Activated naive CD8-positive, alpha-beta T cell treated with anti-CD3 and anti-CD28 coated beads, Interleukin-2, amount 10 ng/mL, durations not matched to agents 7 days and 5 days (primary cell): Measurements from ENCODE around the gene STPG1. TPM values are rescaled to one million over a fixed set of nuclear protein-coding genes. Genes with fewer than 3 reads are reported as not detected.

ENCODE experiments used
- ATAC-seq: fragments of 150-1000 bp; cut with Tn5 transposase; one replicate; pipeline ENCODE4 v1.10.0; 2021; ENCODE audit warnings: low read depth, moderate library complexity
- POLR2A ChIA-PET: fragments of 350-600 bp; sonication (Branson Sonifier 250); formaldehyde crosslinking; loops from one replicate; lab custom pipeline; 2021; ENCODE audit warnings: antibody characterized with exemption; lab: Charles Lee
- DNase-seq: peaks from one replicate; pipeline ENCODE4 v3.0.0; 2021
- H3K27ac Mint-ChIP-seq: one replicate; pipeline ENCODE4 v1.8.0; 2022; ENCODE audit warnings: mild to moderate bottlenecking, mixed read lengths
- H3K27me3 Mint-ChIP-seq: one replicate; pipeline ENCODE4 v1.8.0; 2022; ENCODE audit warnings: mild to moderate bottlenecking, moderate library complexity, mixed read lengths
- H3K36me3 Mint-ChIP-seq: one replicate; pipeline ENCODE4 v1.8.0; 2021; ENCODE audit warnings: mild to moderate bottlenecking, mixed read lengths
- H3K4me1 Mint-ChIP-seq: one replicate; pipeline ENCODE4 v1.8.0; 2021; ENCODE audit warnings: mixed read lengths
- H3K4me3 Mint-ChIP-seq: one replicate; pipeline ENCODE4 v1.8.0; 2022; ENCODE audit warnings: mild to moderate bottlenecking, moderate library complexity, mixed read lengths
- H3K9me3 Mint-ChIP-seq: one replicate; pipeline ENCODE4 v1.8.0; 2021; ENCODE audit warnings: mixed read lengths
- total RNA-seq, 2 experiments: library from RNA; stranded (reverse); gene quantifications; one replicate each; pipeline ENCODE4 v1.2.3, GENCODE V29; 2021

STPG1 gene
- total RNA-seq, 2 experiments from 2014 or later: 8.6 to 9.0 TPM

DNA sequence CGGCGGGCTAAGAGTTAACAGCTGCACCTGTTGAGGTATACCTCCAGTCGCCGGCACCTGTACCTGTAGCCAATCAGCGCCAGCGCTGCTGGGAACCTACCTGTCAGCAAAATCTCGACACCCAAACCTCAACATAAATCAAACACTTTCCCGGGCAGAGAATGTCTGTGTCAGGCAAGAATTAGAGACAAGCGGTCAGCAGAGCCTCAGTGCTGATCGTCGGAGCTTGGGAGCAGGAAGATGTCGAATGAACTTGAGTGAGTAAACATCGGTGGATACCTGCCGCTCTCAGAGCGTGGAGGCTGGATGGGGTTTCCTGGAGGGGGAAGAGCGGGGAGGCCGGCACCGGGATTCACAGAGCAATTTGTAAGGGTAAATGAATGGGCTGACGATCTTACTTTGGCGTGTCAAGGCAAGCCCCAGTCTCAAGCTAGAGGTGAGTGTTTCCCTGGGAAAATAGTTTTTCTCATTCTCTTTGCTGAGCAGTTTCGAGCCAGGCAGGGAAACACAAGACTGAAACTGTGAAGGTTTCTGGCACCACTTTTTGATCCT, 94.2 kb downstream of the STPG1 start, which contains the start of gene GRHL3:
TSS of gene GRHL3 (plus strand) at position 46 of the 552 bp plus-strand sequence. CDS start at position 241, 195 bp downstream.
- DNase-seq: no peak
- H3K27ac Mint-ChIP-seq: no peak within 1 kb of the TSS
- no peak for ATAC-seq
- peaks cover 30% of the 10 kb centered on the region for H3K4me1 Mint-ChIP-seq
- POLR2A ChIA-PET: no interaction called here
- H3K36me3 Mint-ChIP-seq: no peaks in the 10 kb centered on the region
- H3K27me3 Mint-ChIP-seq: peaks cover 88% of the 10 kb centered on the region
- peak within 1 kb of the TSS; percentile 18 for H3K4me3 Mint-ChIP-seq
- no peaks in the 10 kb centered on the region for H3K9me3 Mint-ChIP-seq

DNA sequence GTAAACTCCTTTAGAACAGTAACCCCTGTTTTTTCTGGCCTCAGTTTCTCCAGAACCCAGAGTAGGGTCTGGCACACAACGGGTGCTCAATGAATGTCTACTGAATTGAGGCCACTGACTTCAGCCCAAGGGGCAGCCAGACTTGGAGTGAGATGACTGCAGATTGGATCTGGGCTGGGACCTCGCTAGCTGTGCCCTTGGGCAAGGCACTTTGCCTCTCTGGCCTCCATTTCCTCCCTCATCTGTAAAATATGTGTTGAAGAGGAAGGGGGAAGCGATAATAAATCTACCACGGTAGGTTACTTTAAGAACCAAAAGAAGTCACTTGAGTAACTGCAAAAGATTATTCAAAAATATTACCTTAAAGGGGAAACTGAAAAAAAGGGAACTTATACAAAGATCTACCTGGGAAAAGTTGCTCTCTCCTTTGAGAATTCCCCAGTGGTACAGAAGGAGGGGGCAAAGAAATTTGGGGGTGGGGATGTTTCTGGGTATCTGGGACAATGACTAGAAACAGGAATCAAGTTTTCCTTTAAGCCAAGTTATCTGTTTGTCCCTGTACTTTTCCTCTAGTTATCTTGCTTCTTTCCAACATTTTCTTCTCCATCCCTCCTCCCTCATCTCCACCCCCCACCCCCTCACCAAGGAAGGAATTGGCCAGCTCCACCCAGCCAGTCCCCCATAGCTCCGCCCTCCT, 94.8 kb downstream of the STPG1 start:
- no peak overlapping the region for H3K27ac Mint-ChIP-seq
- POLR2A ChIA-PET: interaction anchor here (0.6 kb wide), 1 partner anchor 411 kb away, joined by 6 read pairs; no protein-coding TSS in a partner anchor
- no peak overlapping the region for H3K4me3 Mint-ChIP-seq

DNA sequence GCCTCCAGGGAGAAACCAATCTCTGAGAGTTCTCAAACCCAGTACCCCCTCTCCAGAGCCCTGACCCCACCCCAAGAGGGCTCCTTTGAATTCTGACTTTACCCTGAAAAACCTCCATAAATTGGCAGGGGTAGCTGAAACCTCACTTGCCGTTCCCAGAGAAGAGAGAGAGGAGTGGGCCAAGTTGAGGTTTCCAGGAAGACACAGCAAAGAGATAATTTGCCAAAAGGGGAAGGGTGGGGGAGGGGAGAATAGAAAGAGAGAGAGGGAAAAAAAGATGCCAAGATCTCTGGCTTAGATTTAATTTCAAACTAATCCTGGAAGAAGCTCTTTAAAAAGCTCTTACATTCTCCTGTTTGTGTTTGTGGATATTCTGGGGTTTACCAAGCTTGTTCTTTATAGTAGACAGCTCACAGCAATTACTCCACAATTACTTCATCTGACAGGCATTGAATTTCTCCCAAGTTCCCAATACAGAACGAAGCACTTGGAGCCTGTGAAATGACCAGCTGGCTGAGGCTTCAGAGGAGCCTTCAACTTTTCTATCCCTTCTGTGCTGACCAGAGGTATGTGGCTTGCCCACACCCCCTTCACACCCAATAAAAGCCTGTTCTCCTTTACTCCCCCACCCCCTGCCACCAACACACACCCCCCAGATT, 95.5 kb downstream of the STPG1 start:
- Mint-ChIP-seq H3K27me3 (peaks cover 82% of the 10 kb centered on the region), H3K27ac (no peak overlapping the region), H3K4me3 (no peak overlapping the region), H3K4me1 (peaks cover 30% of the 10 kb centered on the region), H3K36me3 (no peaks in the 10 kb centered on the region), H3K9me3 (no peaks in the 10 kb centered on the region)
- POLR2A ChIA-PET: interaction anchor here (0.6 kb wide), 1 partner anchor 411 kb away, joined by 6 read pairs; no protein-coding TSS in a partner anchor
- DNase-seq (no peak), ATAC-seq (no peak)

More for the DNA sequence above, 94.8 kb downstream of the STPG1 start:
- Mint-ChIP-seq H3K9me3 (no peaks in the 10 kb centered on the region), H3K27me3 (peaks cover 84% of the 10 kb centered on the region), H3K4me1 (peaks cover 30% of the 10 kb centered on the region), H3K36me3 (no peaks in the 10 kb centered on the region)
- ATAC-seq: no peak
- DNase-seq: no peak

DNA sequence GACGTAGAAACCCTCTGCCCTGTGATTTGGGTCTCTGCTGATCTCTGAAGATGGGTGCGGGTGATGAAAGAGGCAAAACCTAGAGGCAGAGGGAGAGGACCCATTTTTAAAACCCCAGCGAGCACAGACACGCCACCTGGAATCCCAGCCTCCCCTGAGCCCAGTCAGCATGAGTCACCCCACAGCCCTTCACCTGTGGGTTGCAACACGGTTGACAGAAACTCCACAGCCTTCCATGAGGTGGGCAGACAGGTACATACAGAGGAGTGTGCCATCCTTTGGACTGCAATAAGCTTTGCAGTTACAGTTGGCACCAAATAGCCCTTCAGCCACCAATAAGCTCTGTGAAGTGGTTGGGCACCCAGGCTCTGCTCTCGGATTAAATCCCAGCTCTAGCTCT, 96.5 kb downstream of the STPG1 start:
- DNase-seq (no peak), ATAC-seq (no peak)
- peaks cover 23% of the 10 kb centered on the region for H3K4me1 Mint-ChIP-seq
- POLR2A ChIA-PET: no interaction called here
- H3K36me3 Mint-ChIP-seq: no peaks in the 10 kb centered on the region
- H3K9me3 Mint-ChIP-seq: no peaks in the 10 kb centered on the region
- H3K27ac Mint-ChIP-seq: no peak overlapping the region
- no peak overlapping the region for H3K4me3 Mint-ChIP-seq
- peaks cover 78% of the 10 kb centered on the region for H3K27me3 Mint-ChIP-seq

DNA sequence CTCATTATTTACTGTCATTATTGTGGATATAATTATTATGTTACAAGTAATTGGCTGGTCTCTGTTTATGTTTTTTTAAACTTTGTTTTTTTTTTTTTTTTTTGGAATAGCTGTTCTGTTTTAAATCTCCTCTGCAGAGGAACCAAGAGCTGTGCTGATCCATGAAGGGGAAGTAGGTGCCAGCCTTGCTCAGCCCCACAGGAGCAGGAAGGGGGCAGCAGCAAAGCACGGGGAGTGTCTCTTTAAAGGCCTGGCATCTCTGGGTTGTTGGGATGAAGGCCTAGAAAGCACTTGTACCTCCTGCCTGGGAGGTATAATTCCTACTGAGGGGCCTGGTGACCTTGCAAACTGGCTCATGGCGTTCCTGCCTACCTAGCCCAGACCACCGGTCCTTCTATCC, 96.9 kb downstream of the STPG1 start:
- DNase-seq: no peak
- Mint-ChIP-seq H3K4me3 (no peak overlapping the region), H3K4me1 (peaks cover 23% of the 10 kb centered on the region), H3K27ac (no peak overlapping the region), H3K36me3 (no peaks in the 10 kb centered on the region), H3K27me3 (peaks cover 80% of the 10 kb centered on the region), H3K9me3 (no peaks in the 10 kb centered on the region)
- POLR2A ChIA-PET: no interaction called here
- no peak for ATAC-seq

- DNase-seq: no peak
- H3K36me3 Mint-ChIP-seq: no peaks in the 10 kb centered on the region
- POLR2A ChIA-PET: no interaction called here
- peaks cover 14% of the 10 kb centered on the region for H3K4me1 Mint-ChIP-seq
- no peak overlapping the region for H3K27ac Mint-ChIP-seq
- no peak overlapping the region for H3K4me3 Mint-ChIP-seq
- no peaks in the 10 kb centered on the region for H3K9me3 Mint-ChIP-seq
- peaks cover 73% of the 10 kb centered on the region for H3K27me3 Mint-ChIP-seq
- ATAC-seq: no peak
Observed at GRCh38 chr1:24315391-24315790, 98.2 kb downstream of the STPG1 start.

- DNase-seq (no peak), ATAC-seq (no peak)
- Mint-ChIP-seq H3K27me3 (peaks cover 61% of the 10 kb centered on the region), H3K4me1 (no peaks in the 10 kb centered on the region), H3K36me3 (no peaks in the 10 kb centered on the region), H3K4me3 (no peak overlapping the region), H3K9me3 (no peaks in the 10 kb centered on the region), H3K27ac (no peak overlapping the region)
- POLR2A ChIA-PET: no interaction called here
Observed at GRCh38 chr1:24311741-24312140, 101.8 kb downstream of the STPG1 start.

DNA sequence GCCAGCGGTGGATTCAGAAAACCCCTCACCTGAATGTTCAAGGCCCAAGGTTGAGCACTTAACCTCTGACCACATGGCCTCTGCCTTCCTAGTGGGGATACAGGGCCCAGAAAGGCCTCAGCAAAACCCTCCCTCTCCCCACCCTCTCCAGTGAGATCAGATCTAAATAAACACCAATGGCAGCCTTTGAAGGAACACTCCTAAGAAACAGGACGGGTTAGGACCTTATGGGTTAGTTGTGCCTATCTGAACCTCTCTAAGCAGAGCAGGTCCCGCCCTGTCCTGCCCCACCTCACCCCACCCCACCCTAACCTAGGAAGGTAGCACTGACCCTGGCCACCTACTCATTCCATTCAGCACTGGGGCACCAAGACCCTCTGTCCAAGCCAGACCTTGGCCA, 102.3 kb downstream of the STPG1 start:
- Mint-ChIP-seq H3K27ac (no peak overlapping the region), H3K4me3 (no peak overlapping the region), H3K36me3 (no peaks in the 10 kb centered on the region), H3K27me3 (peaks cover 61% of the 10 kb centered on the region), H3K4me1 (no peaks in the 10 kb centered on the region), H3K9me3 (no peaks in the 10 kb centered on the region)
- DNase-seq (no peak), ATAC-seq (no peak)
- POLR2A ChIA-PET: no interaction called here

- no peaks in the 10 kb centered on the region for H3K36me3 Mint-ChIP-seq
- ATAC-seq: no peak
- no peaks in the 10 kb centered on the region for H3K9me3 Mint-ChIP-seq
- no peak overlapping the region for H3K4me3 Mint-ChIP-seq
- no peak for DNase-seq
- POLR2A ChIA-PET: no interaction called here
- H3K4me1 Mint-ChIP-seq: no peaks in the 10 kb centered on the region
- peaks cover 58% of the 10 kb centered on the region for H3K27me3 Mint-ChIP-seq
- no peak overlapping the region for H3K27ac Mint-ChIP-seq
Observed at GRCh38 chr1:24309762-24310485, 103.7 kb downstream of the STPG1 start.

GRCh38 chr1:24308365-24309015, 105.1 kb downstream of the STPG1 start:
- Mint-ChIP-seq H3K9me3 (no peaks in the 10 kb centered on the region), H3K36me3 (no peaks in the 10 kb centered on the region), H3K27ac (no peak overlapping the region), H3K4me1 (no peaks in the 10 kb centered on the region), H3K4me3 (no peak overlapping the region), H3K27me3 (peaks cover 63% of the 10 kb centered on the region)
- POLR2A ChIA-PET: no interaction called here
- ATAC-seq (no peak), DNase-seq (no peak)
